GM19035 (cell line): Measurements from ENCODE around the gene DDX19B.
"Not testable (repeated sequence)": the region's sequence is repeated elsewhere in the genome, so short reads cannot be mapped to it uniquely, and the experiment has no call there.

Experiments
- ATAC-seq: cut with Tn5 transposase; IDR thresholded peaks from one replicate; pipeline ENCODE4 v1.9.1; 2021; ENCODE audit not compliant: unreplicated experiment

DDX19B gene

DNA sequence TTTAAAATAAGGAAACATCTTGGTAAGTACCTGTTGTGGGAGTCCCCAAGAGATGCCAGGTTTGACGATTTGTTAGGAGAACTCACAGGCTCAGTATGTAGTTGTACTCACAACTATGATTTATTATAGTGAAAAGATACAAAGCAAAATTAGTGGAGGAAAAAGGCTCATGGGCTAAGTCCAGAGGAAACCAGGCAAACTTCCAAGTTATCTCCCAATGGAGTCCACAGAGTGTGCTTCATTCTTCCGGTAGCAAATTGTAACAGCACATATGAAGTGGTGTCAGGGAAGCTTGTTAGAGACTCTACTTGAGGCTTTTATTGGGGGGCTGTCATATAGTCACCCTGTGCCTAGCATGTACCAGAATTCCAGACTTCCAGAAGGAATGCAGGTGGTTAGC lies 50.0 kb downstream of the DDX19B start:
- no peak for ATAC-seq

DNA sequence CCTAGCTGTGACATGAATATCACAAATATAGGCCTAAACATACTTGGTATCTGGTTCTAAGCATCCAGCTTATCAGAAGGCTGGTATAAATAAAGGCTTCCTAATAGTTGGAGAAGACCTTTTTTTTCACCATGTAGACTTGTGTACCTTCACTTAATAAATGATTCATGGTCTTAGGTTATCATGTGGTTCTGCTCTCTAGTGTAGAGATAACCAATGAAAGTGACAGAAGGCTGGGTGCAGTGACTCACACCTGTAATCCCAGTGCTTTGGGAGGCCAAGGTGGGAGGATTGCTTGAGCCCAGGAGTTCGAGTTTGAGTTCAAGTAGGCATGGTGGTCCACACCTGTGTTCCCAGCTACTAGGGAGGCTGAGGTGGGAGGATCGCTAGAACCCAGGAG lies 50.8 kb downstream of the DDX19B start:
- ATAC-seq, result no peak

DNA sequence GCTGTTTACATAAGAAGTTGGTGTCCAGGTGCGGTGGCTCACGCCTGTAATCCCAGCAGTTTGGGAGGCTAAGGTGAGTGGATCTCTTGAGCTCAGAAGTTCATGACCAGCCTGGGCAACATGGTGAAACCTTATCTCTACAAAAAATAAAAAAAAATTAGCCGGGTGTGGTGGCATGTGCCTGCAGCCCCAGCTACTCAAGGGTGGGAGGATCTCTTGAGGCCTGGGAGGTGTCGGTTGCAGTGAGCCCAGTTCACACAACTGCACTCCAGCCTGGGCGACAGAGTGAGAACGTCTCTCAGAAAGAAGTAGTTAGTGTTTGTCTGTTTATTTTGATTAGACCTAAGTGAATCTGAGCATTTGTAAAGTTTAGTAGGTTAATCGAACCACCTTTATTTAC lies 60.6 kb downstream of the DDX19B start:
- ATAC-seq, result no peak

DNA sequence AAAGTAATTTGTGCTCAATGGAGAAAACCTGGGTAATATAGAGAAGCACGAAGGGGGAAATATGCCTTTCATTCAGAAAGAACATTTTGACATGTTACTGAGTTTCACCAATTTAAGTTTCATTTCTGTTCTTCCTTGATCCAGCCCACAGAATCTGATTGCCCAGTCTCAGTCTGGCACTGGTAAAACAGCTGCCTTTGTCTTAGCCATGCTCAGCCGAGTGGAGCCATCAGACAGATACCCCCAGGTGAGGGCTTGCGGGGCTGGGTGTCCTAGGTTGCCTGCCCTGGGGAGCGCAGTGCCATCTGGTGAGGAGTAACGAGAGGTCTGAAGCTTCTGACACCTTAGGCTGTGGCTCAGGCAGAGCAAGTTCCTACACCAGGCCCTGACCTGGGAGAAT lies 65.4 kb downstream of the DDX19B start:
- ATAC-seq, result no peak

DNA sequence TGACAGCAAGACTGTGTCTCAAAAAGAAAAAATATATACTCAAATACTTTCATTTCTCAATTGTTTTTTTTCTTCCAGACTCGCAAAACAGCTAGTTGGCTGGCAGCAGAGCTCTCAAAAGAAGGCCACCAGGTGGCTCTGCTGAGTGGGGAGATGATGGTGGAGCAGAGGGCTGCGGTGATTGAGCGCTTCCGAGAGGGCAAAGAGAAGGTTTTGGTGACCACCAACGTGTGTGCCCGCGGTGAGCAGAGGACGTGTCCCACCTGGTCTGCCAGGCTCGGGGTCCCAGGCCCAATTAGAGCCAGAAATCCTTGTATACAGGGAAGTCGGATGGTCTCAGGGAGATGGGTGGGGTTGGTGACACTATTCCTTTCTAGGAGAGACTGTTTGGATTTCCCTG lies 71.2 kb downstream of the DDX19B start:
- not testable (repeated sequence) for ATAC-seq

DNA sequence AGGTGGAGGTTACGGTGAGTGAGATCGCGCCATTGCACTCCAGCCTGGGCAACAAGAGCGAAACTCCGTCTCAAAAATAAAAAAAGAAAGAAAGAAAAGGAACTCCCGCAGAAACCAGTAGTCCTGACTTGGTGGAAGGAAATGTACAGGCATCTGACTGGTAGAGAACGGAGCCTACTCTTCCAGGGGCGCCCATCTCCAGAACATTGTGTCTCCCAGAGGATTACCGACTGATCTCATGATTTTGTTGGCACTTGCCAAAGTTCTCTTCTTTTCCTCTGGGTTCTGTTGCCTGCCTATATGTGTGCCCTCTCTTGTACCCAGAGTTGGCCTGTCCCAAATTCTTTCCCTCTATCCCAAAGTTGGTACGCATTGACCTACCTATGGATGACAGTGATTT lies 71.9 kb downstream of the DDX19B start:
- ATAC-seq, result no peak

DNA sequence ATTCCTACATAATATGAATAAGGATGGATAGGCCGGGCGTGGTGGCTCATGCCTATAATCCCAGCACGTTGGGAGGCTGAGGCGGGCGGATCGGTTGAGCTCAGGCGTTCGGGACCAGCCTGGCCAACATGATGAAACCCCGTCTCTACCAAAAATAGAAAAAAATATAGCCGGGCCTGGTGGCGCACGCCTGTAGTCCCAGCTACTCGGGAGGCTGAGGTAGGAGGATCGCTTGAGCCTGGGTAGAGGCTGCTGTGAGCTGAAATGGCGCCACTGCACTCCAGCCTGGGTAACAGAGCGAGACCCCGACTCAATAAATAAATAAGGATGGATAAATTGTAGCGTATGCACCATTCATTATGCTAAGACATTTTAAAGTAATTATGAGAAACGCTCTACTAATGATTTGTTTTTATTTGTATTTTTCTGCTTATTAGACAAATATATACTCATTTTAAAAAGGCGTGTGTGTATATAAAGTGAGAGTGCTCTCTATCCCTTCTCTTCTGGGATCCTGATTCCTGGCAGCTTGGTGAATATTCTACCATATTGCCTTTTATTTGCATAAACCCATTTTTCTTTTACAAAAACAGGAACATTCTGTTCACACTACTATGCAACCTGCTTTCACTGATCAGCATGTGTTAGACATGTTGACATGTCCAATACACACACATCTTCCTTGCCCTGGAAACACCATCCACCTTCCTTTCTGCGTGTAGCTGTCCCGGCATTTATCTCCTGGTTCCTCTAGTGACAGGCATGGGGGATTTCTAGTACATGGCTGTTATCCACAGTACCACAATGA lies 74.1 kb downstream of the DDX19B start:
- no peak for ATAC-seq

DNA sequence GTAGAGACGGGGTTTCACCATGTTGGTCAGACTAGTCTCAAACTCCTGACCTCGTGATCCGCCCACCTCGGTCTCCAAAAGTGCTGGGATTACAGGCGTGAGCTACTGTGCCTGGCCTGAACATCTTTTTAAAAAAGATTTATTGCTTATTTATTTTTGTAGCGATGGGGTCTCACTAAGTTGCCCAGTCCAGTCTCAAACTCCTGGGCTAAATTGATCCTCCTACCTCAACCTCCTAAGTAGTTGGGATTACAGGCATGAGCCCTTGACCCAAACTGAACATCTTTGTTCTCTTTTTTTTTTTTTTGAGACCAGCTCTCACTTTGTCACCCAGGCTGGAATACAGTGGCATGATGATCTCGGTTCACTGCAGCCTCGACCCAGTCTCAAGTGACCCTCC lies 75.2 kb downstream of the DDX19B start:
- ATAC-seq, result no peak

DNA sequence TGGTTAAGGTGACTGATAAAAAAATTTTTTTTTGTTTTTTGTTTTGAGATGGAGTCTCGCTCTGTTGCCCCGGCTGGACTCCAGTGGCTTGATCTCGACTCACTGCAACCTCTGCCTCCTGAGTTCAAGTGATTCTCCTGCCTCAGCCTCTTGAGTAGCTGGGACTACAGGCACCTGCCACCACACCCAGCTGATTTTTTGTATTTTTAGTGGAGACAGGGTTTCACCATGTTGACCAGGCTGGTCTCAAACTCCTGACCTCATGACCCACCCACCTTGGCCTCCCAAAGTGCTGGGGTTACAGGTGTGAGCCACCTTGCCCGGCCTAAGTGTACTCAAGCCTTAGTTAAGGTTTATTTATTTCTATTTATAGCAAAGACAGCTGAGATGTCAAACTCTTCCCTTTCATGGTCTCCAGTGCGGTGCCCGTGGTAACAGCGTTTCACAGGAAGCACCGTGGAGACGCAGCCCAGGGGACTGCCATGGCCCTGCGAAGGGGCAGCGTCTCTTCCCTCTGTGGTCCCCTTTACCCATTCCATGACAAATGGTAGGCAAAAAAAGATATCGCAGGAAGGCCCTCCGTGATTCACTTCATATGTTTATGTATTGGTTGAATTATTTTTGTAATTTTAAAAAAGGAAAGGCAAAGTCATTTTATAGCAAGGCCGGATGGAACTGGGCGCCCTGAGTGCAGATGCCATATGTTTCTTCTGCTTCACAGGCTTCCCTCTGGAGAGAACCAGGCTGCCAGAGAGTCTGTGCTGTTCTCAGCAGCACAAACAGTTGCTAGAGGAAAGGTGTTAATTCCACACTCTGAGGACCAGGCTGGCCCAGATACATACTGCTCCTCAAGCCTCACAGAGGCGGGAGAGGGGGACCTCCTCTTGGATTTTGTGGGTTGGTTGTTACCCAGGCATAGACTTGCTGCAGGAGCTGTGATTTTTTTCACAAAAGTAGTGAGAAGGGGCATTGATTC lies 76.9 kb downstream of the DDX19B start:
- no peak for ATAC-seq

DNA sequence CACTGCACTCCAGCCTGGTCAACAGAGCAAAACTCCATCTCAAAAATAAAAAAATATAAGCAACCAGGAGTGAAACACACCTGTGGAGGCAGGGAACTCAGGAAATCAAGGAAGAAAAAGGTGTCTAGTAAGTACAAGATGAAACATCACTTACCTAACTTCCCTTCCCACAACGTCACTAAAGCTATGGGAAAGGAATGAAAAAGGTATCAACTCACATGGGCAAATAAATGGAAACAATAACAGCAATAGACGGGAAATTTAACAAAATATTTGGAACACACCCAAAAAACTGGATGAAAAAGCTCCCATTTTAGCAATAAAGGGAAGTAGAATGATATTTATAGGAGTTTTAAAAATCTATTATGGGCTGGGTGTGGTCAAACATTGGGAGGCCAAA lies 78.8 kb downstream of the DDX19B start:
- ATAC-seq, result no peak

DNA sequence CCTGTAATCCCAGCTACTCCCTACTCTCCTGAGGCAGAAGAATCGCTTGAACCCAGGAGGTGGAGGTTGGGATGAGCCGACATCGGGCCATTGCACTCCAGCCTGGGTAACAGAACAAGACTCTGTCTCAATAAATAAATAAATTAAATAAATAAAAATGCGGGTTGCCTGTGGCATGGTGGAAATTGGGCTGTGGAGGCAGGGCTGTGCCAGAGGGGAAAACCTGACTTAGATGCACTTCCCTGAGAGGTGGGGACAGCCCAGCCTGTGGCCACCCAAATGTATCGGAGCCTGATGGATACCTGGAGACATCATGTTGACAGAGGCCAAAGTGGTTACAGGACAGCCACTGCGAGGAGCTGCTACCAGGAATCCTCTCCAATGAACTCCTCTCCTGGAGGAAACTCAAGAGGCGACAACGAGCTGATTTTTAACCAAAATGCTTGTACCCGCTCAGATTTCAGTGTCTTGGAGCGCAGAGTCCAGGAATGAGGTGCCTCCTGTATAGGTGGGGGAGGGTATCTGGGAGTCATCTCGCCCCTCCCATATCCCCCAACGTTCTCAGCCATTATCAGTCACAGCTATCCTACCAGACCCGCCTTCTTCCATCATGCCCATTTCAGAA lies 80.0 kb downstream of the DDX19B start:
- no peak for ATAC-seq

DNA sequence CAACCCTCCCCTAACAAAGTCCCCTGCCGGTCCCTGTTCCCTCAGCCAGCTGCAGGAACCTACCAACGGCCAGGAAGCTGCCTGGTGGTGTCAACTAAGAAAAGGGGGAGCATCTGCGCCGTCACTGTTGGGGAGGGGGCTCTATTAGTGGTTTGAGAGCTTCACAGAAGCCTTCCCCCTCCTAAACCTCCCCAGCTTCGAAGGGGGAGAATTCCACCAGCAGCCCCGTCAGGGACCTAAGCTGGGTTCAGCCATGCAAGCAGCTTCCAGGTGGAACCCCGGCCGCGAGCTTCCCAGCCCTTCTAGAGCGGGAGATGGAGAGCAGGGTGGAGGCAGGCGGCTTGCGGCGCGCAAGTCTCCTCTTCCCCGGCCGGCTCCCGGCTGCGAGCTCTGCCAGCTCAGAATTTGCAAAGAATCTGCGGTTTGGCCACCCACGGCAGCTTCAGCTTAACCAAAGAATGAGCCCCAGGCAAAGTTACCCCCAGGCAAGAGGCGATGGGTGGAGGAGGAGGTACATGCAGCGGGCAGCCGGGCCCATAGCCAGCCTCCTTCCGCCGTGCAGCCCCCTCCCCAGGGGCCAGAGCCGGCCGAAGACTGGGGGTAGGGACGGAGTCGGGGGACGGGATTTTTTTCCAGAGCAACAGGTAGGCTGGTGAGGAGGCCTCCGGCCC lies 81.4 kb downstream of the DDX19B start:
- peak; percentile 16 for ATAC-seq

DNA sequence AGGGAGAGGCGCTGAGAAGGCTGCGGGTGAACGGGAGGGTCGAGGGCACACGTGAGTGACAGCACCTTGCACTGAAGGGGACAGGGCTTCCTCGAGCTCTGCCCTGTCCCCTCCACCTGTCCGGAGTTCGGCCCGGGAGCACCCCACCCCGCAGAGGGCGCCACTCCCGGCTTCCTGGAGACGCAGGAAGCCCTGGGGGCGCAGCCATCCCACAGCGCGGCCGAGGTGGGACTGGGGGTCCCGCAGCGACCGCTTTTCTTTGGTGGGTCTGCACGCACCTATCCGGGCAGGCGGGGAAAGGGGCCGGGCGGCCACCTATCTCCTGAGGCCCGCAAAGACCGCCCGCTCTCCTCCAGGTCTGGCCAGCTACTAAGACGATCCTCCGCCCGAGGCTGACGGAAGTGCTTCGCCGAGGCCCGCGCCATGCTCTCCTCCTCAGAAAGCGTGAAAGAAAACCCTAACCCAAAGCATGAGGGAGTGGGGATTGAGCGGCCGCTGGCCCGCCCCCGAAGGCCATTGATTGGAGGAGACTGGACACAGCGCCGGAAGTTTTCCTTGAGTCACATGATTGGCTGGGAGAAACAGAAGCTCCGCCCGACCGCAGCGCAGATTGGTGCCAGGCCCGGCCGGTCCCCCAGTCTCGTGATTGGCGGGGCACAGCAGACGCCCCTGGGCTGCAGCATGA lies 82.1 kb downstream of the DDX19B start:
- peak; percentile 87 for ATAC-seq

DNA sequence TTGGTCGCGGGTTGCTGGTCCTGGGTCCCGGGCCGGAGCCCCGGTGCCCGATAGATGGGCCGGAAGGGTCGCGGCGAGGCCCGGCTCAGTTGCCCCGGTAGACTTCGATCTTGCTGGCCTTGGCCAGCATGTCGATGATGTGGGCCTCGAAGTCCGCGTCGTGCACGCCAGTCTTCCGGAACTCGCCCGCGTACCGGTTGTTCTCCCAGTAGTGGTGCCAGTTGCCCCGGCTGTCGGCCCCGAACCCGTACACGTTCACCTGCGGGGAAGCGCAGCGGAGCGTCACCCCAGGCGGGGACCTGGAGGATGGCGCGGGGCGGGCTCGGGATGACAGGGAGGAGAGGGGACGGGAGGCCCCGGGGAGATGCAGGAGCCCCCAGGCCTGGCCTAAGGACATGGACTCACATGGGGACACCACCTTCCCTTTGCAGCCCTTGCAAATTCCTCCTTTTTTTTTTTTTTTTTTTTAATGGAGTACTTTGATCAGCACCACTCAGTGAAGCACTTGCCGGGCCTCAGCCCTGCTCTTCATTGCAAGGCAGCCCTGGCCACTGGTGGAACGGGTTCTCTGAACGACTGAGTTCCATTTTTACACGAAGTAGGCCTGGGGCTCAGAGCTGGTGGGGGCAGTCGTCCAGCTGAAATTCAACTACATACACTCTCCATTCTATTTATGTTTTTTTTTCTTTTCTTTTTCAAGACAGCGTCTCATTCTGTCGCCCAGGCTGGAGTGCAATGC lies 82.8 kb downstream of the DDX19B start:
- no peak for ATAC-seq

DNA sequence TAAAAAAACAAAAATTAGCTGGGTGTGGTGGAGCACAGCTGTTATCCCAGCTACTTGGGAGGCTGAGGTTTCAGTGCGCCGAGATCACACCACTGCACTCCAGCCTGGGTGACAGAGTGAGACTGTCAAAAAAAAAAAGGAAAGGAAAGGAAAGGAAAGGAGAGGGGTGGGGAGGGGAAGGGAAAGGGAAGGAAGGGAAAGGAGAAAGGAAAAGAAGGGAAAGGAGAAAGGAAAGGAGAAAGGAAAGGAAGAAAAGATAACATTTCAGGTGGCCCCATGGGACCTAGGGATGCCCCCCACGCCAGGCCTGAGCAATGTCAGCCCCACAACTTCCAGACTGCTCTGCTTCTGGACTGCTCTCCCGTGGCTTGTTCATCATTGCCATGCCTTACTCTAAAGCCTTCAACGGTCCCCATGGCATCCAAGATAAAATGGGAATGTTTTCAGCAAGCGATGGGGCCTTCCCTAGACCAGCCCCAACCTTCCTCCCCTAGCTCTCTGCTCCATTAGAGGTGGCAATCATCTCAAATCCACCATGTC lies 84.5 kb downstream of the DDX19B start:
- no peak for ATAC-seq
